HG02981 (cell line): Measurements from ENCODE around the gene NHERF2.

Experiments used
- ATAC-seq: cut with Tn5 transposase; IDR thresholded peaks from one replicate; pipeline ENCODE4 v1.9.1; 2021; ENCODE audit warnings: mild to moderate bottlenecking, moderate library complexity; ENCODE audit not compliant: unreplicated experiment

The NHERF2 gene

DNA sequence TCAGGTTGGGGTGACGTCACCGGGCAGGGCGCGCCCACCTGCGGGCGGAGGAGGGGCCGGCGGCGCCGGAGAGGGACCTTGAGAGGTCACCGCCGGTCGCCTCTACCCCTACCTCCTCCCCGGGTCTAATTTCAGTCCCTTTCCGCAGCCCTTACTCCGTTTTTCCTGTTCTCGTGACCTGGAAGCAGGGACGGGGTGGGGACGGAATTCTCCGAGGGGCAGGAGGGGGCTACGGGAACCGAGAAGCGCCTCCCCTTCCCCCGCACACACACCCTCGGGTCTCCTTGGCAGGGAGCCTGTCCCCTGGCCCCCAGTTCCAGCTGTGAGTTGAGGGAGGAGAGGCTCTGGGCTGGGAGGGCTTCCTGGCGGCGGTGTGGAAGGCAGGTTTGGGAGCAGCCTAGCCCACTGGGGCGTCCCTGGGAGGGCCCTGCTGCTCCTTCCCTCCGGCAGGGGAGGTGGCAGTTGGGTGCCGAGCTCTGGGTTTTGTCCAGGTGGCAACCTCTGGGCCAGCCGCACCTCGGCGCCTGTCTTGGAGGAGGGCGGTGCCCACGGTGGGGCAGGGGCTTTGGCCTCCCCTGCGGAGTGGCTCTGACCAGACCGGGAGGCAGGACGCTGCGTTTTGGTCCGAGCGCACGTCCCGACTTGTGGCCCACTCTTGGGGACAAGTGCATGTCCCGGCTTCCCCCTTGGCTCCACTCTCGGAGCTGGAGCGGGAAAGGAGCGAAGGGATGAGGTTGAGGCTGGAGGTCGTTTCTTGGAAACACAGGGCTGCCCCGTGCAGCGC is 36.2 kb upstream of the NHERF2 start:
- ATAC-seq = no peak

- ATAC-seq = peak; percentile 31
Measured at GRCh38 chr16:1991135-1991551, 35.6 kb upstream of the NHERF2 start.

DNA sequence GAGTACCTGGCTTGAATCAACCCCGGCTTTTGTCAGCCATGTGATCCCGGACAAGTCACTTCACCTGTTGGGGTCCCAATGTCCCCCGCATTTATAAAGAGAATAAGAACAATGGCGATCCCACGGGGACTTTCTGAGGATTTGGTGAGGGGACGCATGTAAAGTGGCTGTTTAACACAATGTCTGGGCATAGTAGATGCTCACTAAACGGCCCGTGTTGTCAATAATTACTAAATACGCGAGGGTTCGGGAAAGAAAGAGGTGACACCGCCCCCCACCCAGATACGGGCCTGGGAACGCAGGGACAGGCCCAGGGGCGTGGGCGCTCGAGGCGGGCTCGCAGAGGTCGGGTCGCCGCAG is 35.1 kb upstream of the NHERF2 start:
- no peak for ATAC-seq

- peak; percentile 43 for ATAC-seq
Measured at GRCh38 chr16:1991948-1992703, 34.6 kb upstream of the NHERF2 start.

DNA sequence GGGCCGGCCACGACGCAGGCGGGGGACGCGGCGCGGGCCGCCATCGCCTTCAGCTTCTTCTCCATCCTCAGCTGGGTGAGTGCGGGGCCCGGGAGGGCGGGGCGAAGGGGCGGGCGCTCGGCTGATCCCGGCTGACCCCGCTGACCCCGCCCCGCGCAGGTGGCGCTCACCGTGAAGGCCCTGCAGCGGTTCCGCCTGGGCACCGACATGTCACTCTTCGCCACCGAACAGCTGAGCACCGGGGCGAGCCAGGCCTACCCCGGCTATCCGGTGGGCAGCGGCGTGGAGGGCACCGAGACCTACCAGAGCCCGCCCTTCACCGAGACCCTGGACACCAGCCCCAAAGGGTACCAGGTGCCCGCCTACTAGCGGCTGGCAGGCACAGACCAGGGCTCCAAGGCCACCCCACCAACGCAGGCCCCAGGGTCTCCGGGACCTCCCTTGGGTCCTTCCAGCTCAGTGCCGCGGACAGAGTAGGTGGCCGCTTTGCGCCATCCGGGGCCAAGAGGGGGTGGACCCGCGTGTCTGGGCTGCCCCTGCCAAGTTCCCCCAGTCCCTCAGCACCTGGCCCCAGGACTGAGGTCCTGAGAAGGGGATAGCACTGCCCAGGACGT is 33.9 kb upstream of the NHERF2 start:
- no peak for ATAC-seq

- no peak for ATAC-seq
Measured at GRCh38 chr16:1993731-1994131, 33.0 kb upstream of the NHERF2 start.

GRCh38 chr16:1997494-1998359 is 29.0 kb upstream of the NHERF2 start:
- no peak for ATAC-seq

DNA sequence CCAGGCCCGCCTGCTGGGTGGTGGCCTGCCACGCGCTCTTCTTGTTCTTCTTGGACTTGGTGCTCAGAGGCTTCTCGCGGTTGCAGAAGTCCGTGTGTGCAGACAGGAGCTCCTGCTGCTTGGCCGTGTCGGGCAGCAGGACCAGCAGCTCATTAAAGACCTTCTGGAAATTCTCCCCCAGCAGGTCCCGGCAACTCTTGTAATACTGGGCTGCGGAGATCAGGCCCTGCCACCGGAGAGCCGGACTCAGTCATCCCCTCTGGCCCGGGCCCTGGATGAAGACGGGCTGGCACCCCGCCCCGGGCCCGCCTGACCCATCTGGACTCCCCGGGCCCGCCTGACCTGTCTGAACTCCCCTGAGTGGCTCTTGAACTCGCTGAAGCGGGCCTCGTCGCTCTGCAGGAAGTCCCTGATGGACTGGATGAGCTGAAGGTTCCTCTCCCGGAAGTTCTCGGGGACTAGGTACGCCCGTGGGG is 28.3 kb upstream of the NHERF2 start:
- no peak for ATAC-seq

GRCh38 chr16:1998852-1999801 is 27.6 kb upstream of the NHERF2 start:
- ATAC-seq = no peak

GRCh38 chr16:1999866-2000514 is 26.7 kb upstream of the NHERF2 start:
- no peak for ATAC-seq

GRCh38 chr16:2001035-2001434 is 25.7 kb upstream of the NHERF2 start:
- no peak for ATAC-seq

DNA sequence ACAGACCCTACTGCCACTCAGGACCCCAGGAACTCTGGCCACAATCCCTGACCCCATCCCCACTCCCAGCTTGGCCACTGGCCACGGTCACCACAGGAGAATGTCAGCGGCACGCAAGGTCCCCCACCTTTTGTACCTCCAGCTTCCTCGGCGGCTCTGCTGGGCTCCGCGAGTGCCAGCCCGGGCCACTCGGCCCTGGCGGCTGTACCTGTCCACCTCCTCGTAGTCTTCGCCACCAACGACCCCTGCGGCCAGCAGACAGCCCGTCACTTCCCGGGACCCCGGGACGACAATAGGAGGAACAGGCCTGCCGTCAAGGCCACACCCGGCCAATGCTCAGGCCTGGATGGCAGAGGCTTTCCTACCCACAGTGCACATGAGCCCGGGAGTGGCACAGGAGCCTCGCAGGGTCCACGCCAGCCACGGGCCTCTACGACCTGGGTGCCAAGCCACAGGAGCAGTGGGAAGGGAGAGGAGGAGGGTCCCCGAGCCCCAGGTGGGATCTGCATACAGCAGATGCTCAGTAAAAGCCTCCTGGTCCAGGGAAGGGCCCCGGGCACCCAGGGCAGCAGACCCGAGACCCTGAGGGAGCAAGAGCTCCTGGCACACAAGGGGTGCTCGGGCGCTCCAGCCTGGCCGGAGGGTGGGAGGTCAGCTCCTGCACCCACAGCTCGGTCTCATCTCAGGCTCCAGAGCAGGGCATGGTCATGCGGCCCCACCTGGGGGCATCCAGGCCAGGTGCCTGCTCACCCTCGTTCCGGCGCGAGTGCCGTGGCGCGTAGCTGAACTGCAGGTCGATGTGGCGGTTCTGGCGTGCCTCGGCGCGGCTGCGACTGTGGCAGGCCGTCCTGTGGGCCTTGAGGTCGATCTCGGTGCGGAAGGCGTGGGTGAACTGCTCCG is 25.0 kb upstream of the NHERF2 start:
- ATAC-seq = no peak

GRCh38 chr16:2002406-2003230 is 24.1 kb upstream of the NHERF2 start:
- ATAC-seq = no peak

GRCh38 chr16:2003231-2003826 is 23.4 kb upstream of the NHERF2 start:
- ATAC-seq = no peak

DNA sequence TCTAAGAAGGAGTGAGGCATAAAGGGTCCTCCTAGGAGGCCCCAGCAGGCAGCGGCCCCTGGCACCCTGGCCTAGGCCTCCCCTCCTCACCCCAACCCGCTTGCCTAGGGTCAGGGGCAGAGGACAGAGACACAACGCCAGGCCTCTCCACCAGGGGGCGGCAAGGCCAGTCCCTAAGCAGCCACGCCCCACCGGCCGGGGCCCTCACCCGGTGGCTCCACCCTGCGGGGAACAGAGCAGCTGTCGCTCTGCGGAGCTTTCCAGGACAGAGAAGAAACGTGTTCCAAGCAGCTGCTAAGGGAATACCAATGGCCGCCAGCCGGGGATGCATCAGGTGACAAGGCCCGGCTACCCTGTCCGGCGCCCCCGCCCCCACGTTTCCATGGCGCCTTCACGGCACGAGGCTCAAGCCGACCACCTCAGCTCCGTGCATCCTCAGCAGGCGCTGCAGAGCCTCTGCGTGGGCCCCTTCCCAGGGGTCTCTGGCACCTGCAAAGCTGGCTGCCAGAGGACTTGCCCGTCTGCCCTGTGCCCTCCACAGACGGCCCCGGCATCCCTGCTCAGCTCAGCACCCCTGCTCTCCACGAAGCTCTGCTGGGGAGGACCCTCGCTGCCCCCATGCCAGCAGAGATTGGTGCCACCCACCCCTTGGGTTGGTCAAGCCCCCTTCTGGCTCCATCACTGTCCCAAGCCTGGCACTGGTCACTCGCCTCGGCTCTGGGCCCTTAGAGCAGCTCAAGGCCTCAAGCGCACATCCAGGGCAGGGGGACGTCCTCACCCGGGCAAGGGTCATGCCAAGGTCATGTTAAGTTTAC is 22.7 kb upstream of the NHERF2 start:
- peak; percentile 64 for ATAC-seq
